ENCODE data around the gene PSME2.
A peak's percentile ranks its signal among the peaks of the same experiment; 100 is the strongest.

DNA sequence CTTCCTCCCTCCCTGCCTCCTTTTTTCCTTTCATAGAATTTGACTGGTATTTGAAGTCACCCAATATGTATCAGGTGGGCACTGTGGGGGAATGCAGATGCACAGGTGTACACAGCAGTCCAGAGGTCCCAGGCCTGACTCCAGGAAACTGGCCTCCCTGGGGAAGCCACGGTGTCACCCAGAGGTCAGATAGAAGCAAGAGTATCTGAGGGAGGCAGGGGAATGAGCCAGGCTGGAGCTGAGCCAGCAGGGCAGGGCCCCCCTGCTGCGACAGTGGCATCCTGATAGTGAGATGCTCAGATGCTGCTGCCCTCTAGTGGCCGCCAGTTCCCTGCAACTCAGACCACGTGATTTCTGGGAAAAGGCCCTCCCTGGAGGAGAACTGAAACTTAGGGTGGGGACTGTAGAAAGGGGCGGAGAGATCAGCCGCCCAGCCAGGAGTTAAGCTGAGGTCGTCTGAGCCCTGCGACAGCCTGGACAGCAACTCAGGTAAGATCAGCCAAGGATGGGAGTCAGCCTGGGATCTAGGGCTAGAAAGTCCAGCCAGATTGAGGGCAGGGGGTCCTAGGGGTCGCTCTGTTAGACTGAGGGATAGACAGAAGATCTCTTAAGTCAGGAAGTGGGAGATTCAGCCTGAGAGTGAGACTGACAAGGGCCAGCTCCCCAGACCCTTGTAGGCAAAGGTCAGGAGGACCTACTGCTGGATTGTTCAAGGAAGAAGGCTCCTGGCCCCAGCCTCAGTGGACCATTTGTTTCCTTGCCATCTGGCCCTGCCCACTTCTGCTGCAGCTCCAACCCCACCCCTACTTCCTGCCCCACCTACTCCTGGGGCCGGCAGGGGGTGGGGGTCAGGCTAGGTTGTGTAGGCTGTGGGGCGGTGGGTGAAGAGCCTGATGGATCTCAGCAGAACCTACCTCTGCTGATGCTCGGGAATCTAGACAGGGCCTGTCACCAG lies 14.7 kb upstream of the PSME2 start, which contains the start of gene IRF9:
- TF ChIP-seq, protein P1, sequence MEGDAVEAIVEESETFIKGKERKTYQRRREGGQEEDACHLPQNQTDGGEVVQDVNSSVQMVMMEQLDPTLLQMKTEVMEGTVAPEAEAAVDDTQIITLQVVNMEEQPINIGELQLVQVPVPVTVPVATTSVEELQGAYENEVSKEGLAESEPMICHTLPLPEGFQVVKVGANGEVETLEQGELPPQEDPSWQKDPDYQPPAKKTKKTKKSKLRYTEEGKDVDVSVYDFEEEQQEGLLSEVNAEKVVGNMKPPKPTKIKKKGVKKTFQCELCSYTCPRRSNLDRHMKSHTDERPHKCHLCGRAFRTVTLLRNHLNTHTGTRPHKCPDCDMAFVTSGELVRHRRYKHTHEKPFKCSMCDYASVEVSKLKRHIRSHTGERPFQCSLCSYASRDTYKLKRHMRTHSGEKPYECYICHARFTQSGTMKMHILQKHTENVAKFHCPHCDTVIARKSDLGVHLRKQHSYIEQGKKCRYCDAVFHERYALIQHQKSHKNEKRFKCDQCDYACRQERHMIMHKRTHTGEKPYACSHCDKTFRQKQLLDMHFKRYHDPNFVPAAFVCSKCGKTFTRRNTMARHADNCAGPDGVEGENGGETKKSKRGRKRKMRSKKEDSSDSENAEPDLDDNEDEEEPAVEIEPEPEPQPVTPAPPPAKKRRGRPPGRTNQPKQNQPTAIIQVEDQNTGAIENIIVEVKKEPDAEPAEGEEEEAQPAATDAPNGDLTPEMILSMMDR (IDR thresholded peaks at IDR 0.05) = peak; percentile 89 to 99 (median 98)
- TF ChIP-seq POLR2A (IDR thresholded peaks at IDR 0.05) = peak; percentile 15 to 69
